ENCODE data around the gene EYS. TPM values are rescaled to one million over a fixed set of nuclear protein-coding genes. Genes with fewer than 3 reads are reported as not detected.

Gene EYS
- total and polyA plus RNA-seq, 8 donors: 0.24 to 0.85 (median 0.55) TPM

DNA sequence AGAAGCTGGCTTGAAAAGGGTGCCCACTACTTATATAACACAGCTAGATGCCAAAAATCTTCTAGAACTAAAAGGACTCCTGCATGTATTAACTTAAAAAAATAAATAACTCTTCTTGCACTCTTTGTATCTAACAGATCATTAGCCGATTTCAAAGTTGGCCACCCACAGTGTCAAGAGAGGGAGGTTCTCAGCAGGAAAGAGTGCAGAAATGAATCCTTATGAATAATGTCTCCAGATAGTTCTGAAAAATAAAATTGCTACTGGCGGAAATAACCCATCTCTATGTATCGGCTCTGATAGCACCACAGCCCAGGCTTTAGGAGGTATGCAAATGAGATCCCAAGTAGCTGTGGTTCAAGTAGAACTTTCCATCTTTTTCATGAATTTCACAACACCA, 1838.7 kb downstream of the EYS start:
- no peak for ATAC-seq
- no peaks in the 10 kb centered on the region for H3K27me3 ChIP-seq
- TF ChIP-seq, protein P1, sequence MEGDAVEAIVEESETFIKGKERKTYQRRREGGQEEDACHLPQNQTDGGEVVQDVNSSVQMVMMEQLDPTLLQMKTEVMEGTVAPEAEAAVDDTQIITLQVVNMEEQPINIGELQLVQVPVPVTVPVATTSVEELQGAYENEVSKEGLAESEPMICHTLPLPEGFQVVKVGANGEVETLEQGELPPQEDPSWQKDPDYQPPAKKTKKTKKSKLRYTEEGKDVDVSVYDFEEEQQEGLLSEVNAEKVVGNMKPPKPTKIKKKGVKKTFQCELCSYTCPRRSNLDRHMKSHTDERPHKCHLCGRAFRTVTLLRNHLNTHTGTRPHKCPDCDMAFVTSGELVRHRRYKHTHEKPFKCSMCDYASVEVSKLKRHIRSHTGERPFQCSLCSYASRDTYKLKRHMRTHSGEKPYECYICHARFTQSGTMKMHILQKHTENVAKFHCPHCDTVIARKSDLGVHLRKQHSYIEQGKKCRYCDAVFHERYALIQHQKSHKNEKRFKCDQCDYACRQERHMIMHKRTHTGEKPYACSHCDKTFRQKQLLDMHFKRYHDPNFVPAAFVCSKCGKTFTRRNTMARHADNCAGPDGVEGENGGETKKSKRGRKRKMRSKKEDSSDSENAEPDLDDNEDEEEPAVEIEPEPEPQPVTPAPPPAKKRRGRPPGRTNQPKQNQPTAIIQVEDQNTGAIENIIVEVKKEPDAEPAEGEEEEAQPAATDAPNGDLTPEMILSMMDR (IDR thresholded peaks at IDR 0.05): no peak
- H3K9me3 ChIP-seq: no peaks in the 10 kb centered on the region
- H3K4me1 ChIP-seq: no peaks in the 10 kb centered on the region
- intact Hi-C loops (cut with DNase I): no loop called here
- no peak overlapping the region for H3K27ac ChIP-seq
- H3K36me3 ChIP-seq: no peaks in the 10 kb centered on the region
- H3K4me3 ChIP-seq: no peak overlapping the region
- no peak for DNase-seq

DNA sequence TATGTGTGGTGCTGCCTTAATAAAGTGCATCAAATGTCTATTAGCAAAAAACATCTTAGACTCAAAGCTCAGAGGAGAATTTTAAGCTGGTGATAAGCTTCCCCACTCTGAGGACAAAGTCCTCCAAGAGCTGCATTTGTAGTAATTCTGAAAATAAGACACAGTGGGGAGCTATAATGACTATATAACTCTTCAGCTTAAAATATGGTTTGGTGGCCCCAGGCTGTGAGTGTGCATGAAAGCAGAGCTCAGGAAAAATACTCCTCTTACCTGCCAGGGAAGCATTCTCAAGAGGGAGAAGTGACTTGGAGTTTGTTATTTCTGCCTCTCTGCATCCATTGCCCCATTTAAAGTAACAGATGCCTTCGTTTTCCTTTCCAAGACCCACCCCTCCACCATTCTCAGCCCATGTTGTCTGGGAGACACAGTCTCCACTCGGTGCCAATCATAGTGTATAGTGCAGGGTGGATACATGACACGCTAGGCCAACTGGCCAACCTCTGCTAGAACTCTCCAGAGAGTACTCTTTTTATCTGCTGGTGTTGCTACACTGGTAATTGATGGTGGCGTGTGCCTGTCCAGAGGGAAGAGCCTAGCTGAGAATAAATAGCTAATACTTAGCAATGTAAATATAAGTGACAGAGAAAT, 1842.2 kb downstream of the EYS start:
- DNase-seq (no peak), ATAC-seq (no peak)
- TF ChIP-seq, protein P1 (IDR thresholded peaks at IDR 0.05): no peak

DNA sequence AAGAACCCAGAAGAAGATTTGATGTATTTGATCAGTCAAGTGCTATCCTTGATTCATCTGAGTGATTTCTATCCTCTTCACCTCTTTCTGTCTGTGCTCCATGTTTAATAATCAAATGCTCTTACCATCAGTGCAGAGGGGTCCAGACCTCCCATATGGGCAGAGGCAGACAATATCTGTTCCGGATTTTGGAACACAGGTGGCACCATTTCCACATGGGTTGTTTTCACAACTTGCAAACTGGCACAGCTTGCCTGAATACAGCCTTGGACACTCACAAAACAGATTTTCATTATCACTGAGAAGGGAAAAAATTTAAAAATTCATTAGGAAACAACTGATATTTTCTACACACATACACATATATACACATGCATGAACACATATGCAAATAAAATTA, 1843.0 kb downstream of the EYS start:
- DNase-seq (no peak), ATAC-seq (no peak)
- intact Hi-C loops (cut with DNase I): no loop called here
- H3K27me3 ChIP-seq: no peaks in the 10 kb centered on the region
- no peak overlapping the region for H3K27ac ChIP-seq
- H3K4me3 ChIP-seq: no peak overlapping the region
- no peaks in the 10 kb centered on the region for H3K4me1 ChIP-seq
- TF ChIP-seq, protein P1 (IDR thresholded peaks at IDR 0.05): no peak
- no peaks in the 10 kb centered on the region for H3K36me3 ChIP-seq
- H3K9me3 ChIP-seq: no peaks in the 10 kb centered on the region

More for the DNA sequence above, 1842.2 kb downstream of the EYS start:
- Histone ChIP-seq H3K9me3 (no peaks in the 10 kb centered on the region), H3K27me3 (no peaks in the 10 kb centered on the region), H3K4me1 (no peaks in the 10 kb centered on the region), H3K27ac (no peak overlapping the region), H3K4me3 (no peak overlapping the region), H3K36me3 (no peaks in the 10 kb centered on the region)
- intact Hi-C loops (cut with DNase I): no loop called here

DNA sequence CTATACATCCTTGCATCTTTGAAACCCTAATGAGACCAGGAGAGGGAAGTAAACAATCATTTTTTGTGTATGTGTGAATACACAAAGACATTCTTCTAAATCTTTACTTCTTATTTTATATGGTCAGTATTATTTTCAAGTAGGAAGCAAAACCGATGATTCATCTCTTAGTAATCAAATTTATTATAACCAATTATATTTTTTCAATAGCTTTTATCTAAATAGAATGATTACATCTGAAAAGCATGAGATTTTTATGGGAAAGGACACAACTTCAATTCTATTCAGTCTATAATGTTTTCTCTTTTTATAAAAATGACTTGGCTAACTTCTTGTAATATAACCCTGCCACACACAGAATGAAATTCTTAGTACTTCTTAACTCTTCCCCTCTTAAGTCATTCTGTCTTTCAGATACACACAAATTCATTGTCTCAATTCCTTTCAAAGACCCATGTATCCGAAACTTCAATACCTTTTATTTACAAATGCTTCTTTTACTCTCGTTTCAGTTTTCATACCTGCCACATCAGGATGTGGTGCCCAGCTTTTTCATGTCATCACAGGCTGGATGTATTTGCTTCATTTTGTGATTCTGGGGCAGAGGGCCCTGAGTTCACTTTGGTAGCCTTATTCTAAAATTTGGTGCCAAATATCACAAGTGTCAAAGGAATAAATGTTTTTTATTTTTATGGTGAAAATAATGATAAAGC, 1844.4 kb downstream of the EYS start:
- Histone ChIP-seq H3K27ac (no peak overlapping the region), H3K4me1 (no peaks in the 10 kb centered on the region), H3K36me3 (no peaks in the 10 kb centered on the region), H3K9me3 (no peaks in the 10 kb centered on the region), H3K4me3 (no peak overlapping the region), H3K27me3 (no peaks in the 10 kb centered on the region)
- TF ChIP-seq, protein P1 (IDR thresholded peaks at IDR 0.05): no peak
- no peak for ATAC-seq
- no peak for DNase-seq
- intact Hi-C loops (cut with DNase I): no loop called here

DNA sequence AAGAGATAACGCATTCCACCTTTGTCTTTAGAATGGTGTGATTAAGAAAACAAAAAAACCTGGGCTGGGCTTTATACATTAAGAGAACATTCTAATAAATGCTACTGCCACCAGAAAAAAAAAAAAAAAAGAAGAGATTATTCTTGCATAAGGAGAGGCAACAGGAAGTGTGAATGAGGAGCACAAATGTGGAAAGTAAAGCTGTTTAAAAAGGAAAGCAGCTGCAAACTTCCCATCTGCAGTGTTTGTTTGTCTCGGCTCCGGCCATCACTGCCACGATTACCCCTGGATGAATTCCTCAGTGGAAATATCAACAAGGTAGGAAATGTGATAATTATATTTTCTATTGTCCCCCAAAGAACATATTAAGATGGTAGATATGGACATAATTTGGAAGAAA, 1847.5 kb downstream of the EYS start:
- Histone ChIP-seq H3K4me3 (no peak overlapping the region), H3K9me3 (no peaks in the 10 kb centered on the region), H3K27me3 (no peaks in the 10 kb centered on the region), H3K27ac (no peak overlapping the region), H3K36me3 (no peaks in the 10 kb centered on the region), H3K4me1 (no peaks in the 10 kb centered on the region)
- TF ChIP-seq, protein P1 (IDR thresholded peaks at IDR 0.05): no peak
- ATAC-seq: no peak
- intact Hi-C loops (cut with DNase I): no loop called here
- peak in 1 of 4 donors; percentile 6 for DNase-seq

All from left lung (tissue), 10 donors.